ENCODE measurements around the gene RHBDF2. TPM values are rescaled to one million over a fixed set of nuclear protein-coding genes. Genes with fewer than 3 reads are reported as not detected.

RHBDF2 gene
- 150 and 189 TPM in 2 replicates for total RNA-seq

DNA sequence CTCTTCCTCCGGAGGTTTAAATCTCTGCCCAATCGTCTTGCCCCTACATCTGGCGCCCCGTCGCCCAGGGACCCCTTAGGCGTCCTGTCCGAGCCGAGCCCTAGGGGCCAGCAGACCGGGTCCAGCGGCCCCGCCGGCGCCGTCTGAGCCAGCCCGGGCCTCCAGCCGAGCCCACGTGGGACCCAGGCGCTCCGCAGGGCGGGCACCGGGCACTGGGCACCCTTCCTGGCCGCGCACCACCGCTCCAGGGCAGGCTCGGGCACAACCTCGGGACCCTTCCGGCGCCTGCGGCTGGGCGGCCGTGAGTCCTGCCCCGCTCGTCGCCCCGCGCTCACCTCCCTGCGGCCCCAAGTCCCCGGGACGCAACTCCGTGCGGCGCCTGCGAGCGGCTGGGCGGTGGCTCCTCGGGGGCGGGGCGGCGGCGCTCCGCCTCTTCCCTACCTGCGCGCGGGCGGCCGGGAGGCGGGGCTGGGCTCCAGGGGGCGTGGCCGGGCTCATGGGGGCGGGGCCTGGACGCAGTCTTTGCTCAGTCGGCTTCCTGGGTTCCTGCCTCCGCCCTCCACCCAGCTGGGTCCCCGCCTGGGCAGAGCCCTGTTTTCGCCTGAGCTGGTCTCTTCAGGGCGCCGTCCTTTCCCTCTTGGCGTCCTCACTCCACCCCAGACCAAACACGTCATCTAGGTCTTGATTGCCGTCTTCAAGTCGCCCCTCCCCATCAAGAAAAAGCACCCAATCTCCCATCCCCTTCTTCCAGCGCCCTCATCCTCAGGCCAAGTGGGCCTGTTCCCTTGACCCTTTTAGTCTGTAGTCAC is at the start of gene RHBDF2:
RHBDF2 (minus strand) TSS at position 406 of the 809 bp plus-strand sequence. CDS start 19,899 bp downstream, outside the sequence.
- intact Hi-C loops (cut with micrococcal nuclease), result loop anchor here (1.0 kb wide), 4 partner anchors 9 to 48 kb away; partner anchors contain the start of gene UBE2O
- Mint-ChIP-seq H3K9me3 (no peaks in the 10 kb centered on the region), H3K27ac (peak within 1 kb of the TSS; percentile 95), H3K27me3 (no peaks in the 10 kb centered on the region), H3K4me3 (peak within 1 kb of the TSS; percentile 99), H3K36me3 (ENCODE audit: low read depth) (peaks cover 32% of the 10 kb centered on the region), H3K4me1 (peaks cover 64% of the 10 kb centered on the region)
- TF ChIP-seq, protein P1, sequence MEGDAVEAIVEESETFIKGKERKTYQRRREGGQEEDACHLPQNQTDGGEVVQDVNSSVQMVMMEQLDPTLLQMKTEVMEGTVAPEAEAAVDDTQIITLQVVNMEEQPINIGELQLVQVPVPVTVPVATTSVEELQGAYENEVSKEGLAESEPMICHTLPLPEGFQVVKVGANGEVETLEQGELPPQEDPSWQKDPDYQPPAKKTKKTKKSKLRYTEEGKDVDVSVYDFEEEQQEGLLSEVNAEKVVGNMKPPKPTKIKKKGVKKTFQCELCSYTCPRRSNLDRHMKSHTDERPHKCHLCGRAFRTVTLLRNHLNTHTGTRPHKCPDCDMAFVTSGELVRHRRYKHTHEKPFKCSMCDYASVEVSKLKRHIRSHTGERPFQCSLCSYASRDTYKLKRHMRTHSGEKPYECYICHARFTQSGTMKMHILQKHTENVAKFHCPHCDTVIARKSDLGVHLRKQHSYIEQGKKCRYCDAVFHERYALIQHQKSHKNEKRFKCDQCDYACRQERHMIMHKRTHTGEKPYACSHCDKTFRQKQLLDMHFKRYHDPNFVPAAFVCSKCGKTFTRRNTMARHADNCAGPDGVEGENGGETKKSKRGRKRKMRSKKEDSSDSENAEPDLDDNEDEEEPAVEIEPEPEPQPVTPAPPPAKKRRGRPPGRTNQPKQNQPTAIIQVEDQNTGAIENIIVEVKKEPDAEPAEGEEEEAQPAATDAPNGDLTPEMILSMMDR (IDR thresholded peaks at IDR 0.05), result no peak
- POLR2A ChIA-PET, result interaction anchor here (0.6 to 21.4 kb wide), 13 partner anchors 18 to 231 kb away, joined by 3 to 769 read pairs (median 4); partner anchors contain the start of genes AANAT and UBE2O
- DNase-seq, result peak; percentile 100
- CTCF ChIA-PET, result interaction anchor here (0.6 to 11.4 kb wide), 11 partner anchors 8 to 223 kb away, joined by 3 to 129 read pairs (median 4); partner anchors contain the start of gene AANAT
- ATAC-seq (ENCODE audit: low read depth), result peak; percentile 87

DNA sequence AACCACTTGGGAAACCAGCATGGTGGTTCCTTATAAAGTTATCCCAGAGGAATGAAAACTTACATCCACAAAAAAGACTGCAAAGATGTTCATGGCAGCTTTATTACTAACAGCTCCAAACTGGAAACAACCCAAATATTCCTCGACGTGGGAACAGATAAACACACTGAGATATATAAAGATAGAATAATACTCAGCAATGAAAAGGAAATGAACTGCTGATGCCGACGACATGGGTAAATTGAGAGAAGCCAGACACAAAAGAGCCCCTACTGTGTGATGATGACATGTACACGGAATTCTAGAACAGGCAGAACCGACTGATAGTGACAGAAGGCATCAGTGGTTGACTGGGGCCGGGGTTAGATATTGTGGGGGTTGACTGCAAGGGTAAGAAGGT is 48.3 kb upstream of the RHBDF2 start:
- H3K4me3 Mint-ChIP-seq, result no peak overlapping the region
- no peak for ATAC-seq (ENCODE audit: low read depth)
- H3K36me3 Mint-ChIP-seq (ENCODE audit: low read depth), result no peaks in the 10 kb centered on the region
- H3K4me1 Mint-ChIP-seq, result peaks cover 11% of the 10 kb centered on the region
- peaks cover 2% of the 10 kb centered on the region for H3K27me3 Mint-ChIP-seq
- CTCF ChIA-PET, result interaction anchor here (1.9 kb wide), 1 partner anchor 26 kb away, joined by 15 read pairs; no protein-coding TSS in a partner anchor
- no peaks in the 10 kb centered on the region for H3K9me3 Mint-ChIP-seq
- intact Hi-C loops (cut with micrococcal nuclease), result no loop called here
- TF ChIP-seq, protein P1 (IDR thresholded peaks at IDR 0.05), result no peak
- POLR2A ChIA-PET, result interaction anchor here (1.1 to 1.2 kb wide), 2 partner anchors 21 to 27 kb away, joined by 3 to 4 read pairs; no protein-coding TSS in a partner anchor
- no peak overlapping the region for H3K27ac Mint-ChIP-seq
- no peak for DNase-seq

DNA sequence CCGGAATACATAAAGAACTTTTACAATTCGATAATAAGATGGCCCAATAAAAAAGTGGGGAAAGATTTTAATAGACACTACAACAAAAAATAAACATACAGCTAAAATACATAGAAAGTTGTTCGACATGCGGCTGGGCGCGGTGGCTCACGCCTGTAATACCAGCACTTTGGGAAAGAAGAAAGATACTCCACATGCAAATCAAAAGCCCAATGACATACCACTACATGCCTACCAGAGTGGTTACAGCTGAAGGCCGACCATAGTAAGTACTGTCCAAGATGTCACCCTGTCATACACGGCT is 47.9 kb upstream of the RHBDF2 start:
- no peaks in the 10 kb centered on the region for H3K9me3 Mint-ChIP-seq
- peaks cover 9% of the 10 kb centered on the region for H3K4me1 Mint-ChIP-seq
- ChIA-PET POLR2A (interaction anchor here (1.1 kb wide), 1 partner anchor 26 kb away, joined by 4 read pairs; no protein-coding TSS in a partner anchor), CTCF (interaction anchor here (1.9 kb wide), 1 partner anchor 26 kb away, joined by 15 read pairs; no protein-coding TSS in a partner anchor)
- H3K4me3 Mint-ChIP-seq, result no peak overlapping the region
- peaks cover 2% of the 10 kb centered on the region for H3K27me3 Mint-ChIP-seq
- DNase-seq, result no peak
- ATAC-seq (ENCODE audit: low read depth), result no peak
- no peaks in the 10 kb centered on the region for H3K36me3 Mint-ChIP-seq (ENCODE audit: low read depth)
- no peak overlapping the region for H3K27ac Mint-ChIP-seq
- intact Hi-C loops (cut with micrococcal nuclease), result no loop called here
- TF ChIP-seq, protein P1 (IDR thresholded peaks at IDR 0.05), result no peak

DNA sequence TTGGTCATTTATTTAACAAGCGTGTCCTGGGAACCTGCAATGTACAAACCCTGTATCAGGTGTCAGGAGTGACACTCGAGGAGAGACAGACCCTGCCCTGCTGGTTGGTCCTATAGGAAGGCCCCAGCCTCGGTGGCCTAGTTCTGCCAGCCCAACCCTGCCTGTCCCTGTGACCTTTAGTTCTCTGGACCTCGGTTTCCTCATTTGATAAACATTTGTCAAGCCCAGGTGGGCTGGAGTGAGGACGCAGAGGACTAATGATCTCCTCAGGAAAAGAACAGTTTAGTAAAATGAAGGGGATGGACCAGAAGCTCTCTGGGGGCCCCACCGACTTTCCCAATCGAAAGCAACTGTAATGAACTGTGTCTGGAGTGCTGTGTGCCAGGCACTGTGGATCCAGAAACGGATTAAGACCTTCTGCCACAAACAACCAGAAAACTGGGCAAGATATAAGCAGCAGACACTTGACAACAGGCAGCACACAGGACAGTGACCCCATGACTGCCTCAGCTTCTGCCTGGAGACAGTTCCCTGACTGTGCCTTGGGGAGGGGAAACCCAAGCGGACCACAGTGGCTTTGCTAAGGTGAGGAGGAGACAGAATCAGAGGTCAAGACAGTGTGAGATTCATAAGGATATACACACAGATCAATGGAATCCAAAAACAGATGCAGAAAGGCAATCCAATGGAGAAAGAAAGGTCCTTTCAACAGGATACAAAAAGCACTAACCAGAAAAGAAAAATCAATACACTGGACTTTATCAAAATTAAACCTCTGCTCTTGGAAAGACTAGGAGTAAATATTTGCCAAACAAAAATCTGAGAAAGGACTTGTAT is 47.4 kb upstream of the RHBDF2 start:
- Mint-ChIP-seq H3K27ac (no peak overlapping the region), H3K36me3 (ENCODE audit: low read depth) (no peaks in the 10 kb centered on the region), H3K9me3 (no peaks in the 10 kb centered on the region), H3K4me3 (no peak overlapping the region), H3K4me1 (peaks cover 5% of the 10 kb centered on the region), H3K27me3 (peaks cover 8% of the 10 kb centered on the region)
- ChIA-PET CTCF (interaction anchor here (1.9 kb wide), 1 partner anchor 26 kb away, joined by 15 read pairs; no protein-coding TSS in a partner anchor), POLR2A (interaction anchor here (1.1 kb wide), 1 partner anchor 26 kb away, joined by 4 read pairs; no protein-coding TSS in a partner anchor)
- TF ChIP-seq, protein P1 (IDR thresholded peaks at IDR 0.05), result no peak
- intact Hi-C loops (cut with micrococcal nuclease), result no loop called here
- ATAC-seq (ENCODE audit: low read depth) (no peak), DNase-seq (no peak)
